ENCODE data around the gene ARF6. TPM values are rescaled to one million over a fixed set of nuclear protein-coding genes. Genes with fewer than 3 reads are reported as not detected.

Gene ARF6
- polyA plus RNA-seq, 1 donor (not counting 4 experiments of a cell fraction or from before 2014, with no cell fraction given) = 53.4 TPM

GRCh38 chr14:49907186-49907585, 14.3 kb downstream of the ARF6 start:
- no peak for DNase-seq (ENCODE audit: low read depth, low spot score)
- peaks cover 31% of the 10 kb centered on the region for H3K4me1 ChIP-seq (ENCODE audit: control insufficient read depth, extremely low read depth, insufficient read depth, low read length)
- H3K27ac ChIP-seq (ENCODE audit: control insufficient read depth, insufficient read depth, low read length) = peak overlapping the region; percentile 98
- FAIRE-seq = peak; percentile 96
- no peaks in the 10 kb centered on the region for H3K79me2 ChIP-seq (ENCODE audit: control insufficient read depth, insufficient read depth, low read length)
- peak overlapping the region in 2 of 3 experiments; percentile 57 to 63 for H3K4me3 ChIP-seq (ENCODE audit: control insufficient read depth in 2 of 3, extremely low read depth in 1 of 3, insufficient read depth in 2 of 3, low read depth in 1 of 3, low read length in 3 of 3)
- dilution Hi-C loops (cut with MboI; ENCODE audit: extremely low pct_ligation_motif_present, low sequenced_read_pairs) = no loop called here
- H3K9ac ChIP-seq (ENCODE audit: control insufficient read depth, extremely low read depth, insufficient read depth, low read length) = peak overlapping the region; percentile 74
- H3K9me3 ChIP-seq (ENCODE audit: control insufficient read depth, low read depth, low read length) = no peaks in the 10 kb centered on the region
- H2AFZ ChIP-seq (ENCODE audit: control insufficient read depth, low read length) = peak overlapping the region; percentile 69
- H4K20me1 ChIP-seq (ENCODE audit: control insufficient read depth, extremely low read depth, insufficient read depth, low read length) = no peaks in the 10 kb centered on the region
- peak overlapping the region; percentile 88 for H3K4me2 ChIP-seq (ENCODE audit: control insufficient read depth, extremely low read depth, insufficient read depth, low read depth, low read length)
- no peaks in the 10 kb centered on the region for H3K27me3 ChIP-seq (ENCODE audit: control insufficient read depth, extremely low read depth, insufficient read depth, low read length)
- TF ChIP-seq CTCF (optimal IDR thresholded peaks at IDR 0.05 in 1 of 3, IDR thresholded peaks at IDR 0.05 in 1 of 3, conservative IDR thresholded peaks at IDR 0.05 in 1 of 3; ENCODE audit: extremely low read depth in 1 of 3, insufficient read depth in 2 of 3, low read length in 3 of 3) (no peak), EZH2 (IDR thresholded peaks at IDR 0.05; ENCODE audit: low read length) (no peak)
- H3K36me3 ChIP-seq (ENCODE audit: control insufficient read depth in 2 of 2, extremely low read depth in 1 of 2, insufficient read depth in 2 of 2, low read length in 2 of 2) = no peaks in the 10 kb centered on the region
- H3K9me1 ChIP-seq (ENCODE audit: control insufficient read depth, extremely low read depth, insufficient read depth, low read length) = no peaks in the 10 kb centered on the region

GRCh38 chr14:49908433-49908782, 15.5 kb downstream of the ARF6 start:
- no peaks in the 10 kb centered on the region for H3K79me2 ChIP-seq (ENCODE audit: control insufficient read depth, insufficient read depth, low read length)
- peak overlapping the region; percentile 74 for H3K9ac ChIP-seq (ENCODE audit: control insufficient read depth, extremely low read depth, insufficient read depth, low read length)
- TF ChIP-seq EZH2 (IDR thresholded peaks at IDR 0.05; ENCODE audit: low read length) = no peak
- no peak for TF ChIP-seq CTCF (optimal IDR thresholded peaks at IDR 0.05 in 1 of 3, IDR thresholded peaks at IDR 0.05 in 1 of 3, conservative IDR thresholded peaks at IDR 0.05 in 1 of 3; ENCODE audit: extremely low read depth in 1 of 3, insufficient read depth in 2 of 3, low read length in 3 of 3)
- H3K4me3 ChIP-seq (ENCODE audit: control insufficient read depth in 2 of 3, extremely low read depth in 1 of 3, insufficient read depth in 2 of 3, low read depth in 1 of 3, low read length in 3 of 3) = no peak overlapping the region
- peak overlapping the region; percentile 88 for H3K4me2 ChIP-seq (ENCODE audit: control insufficient read depth, extremely low read depth, insufficient read depth, low read depth, low read length)
- dilution Hi-C loops (cut with MboI; ENCODE audit: extremely low pct_ligation_motif_present, low sequenced_read_pairs) = no loop called here
- no peak for FAIRE-seq
- no peaks in the 10 kb centered on the region for H3K9me1 ChIP-seq (ENCODE audit: control insufficient read depth, extremely low read depth, insufficient read depth, low read length)
- no peaks in the 10 kb centered on the region for H3K9me3 ChIP-seq (ENCODE audit: control insufficient read depth, low read depth, low read length)
- no peak for DNase-seq (ENCODE audit: low read depth, low spot score)
- peaks cover 32% of the 10 kb centered on the region for H3K4me1 ChIP-seq (ENCODE audit: control insufficient read depth, extremely low read depth, insufficient read depth, low read length)
- H3K36me3 ChIP-seq (ENCODE audit: control insufficient read depth in 2 of 2, extremely low read depth in 1 of 2, insufficient read depth in 2 of 2, low read length in 2 of 2) = no peaks in the 10 kb centered on the region
- H2AFZ ChIP-seq (ENCODE audit: control insufficient read depth, low read length) = no peak overlapping the region
- H3K27me3 ChIP-seq (ENCODE audit: control insufficient read depth, extremely low read depth, insufficient read depth, low read length) = no peaks in the 10 kb centered on the region
- peak overlapping the region; percentile 98 for H3K27ac ChIP-seq (ENCODE audit: control insufficient read depth, insufficient read depth, low read length)
- H4K20me1 ChIP-seq (ENCODE audit: control insufficient read depth, extremely low read depth, insufficient read depth, low read length) = no peaks in the 10 kb centered on the region

Measured in keratinocyte (primary cell).